SIG-M5 (cell line): ENCODE data around the gene DGCR6L.
"Not testable (repeated sequence)": the region's sequence is repeated elsewhere in the genome, so short reads cannot be mapped to it uniquely, and the experiment has no call there.

ENCODE experiments used
- DNase-seq: peaks from one replicate; lab custom pipeline; 2025; lab: John Stamatoyannopoulos, UW

DGCR6L gene

GRCh38 chr22:20291604-20292063, 28.2 kb downstream of the DGCR6L start:
- no peak for DNase-seq

GRCh38 chr22:20291249-20291586, 28.6 kb downstream of the DGCR6L start:
- no peak for DNase-seq

GRCh38 chr22:20290578-20291248, 29.1 kb downstream of the DGCR6L start:
- no peak for DNase-seq

- no peak for DNase-seq
Measured at GRCh38 chr22:20290045-20290392, 29.8 kb downstream of the DGCR6L start.

DNA sequence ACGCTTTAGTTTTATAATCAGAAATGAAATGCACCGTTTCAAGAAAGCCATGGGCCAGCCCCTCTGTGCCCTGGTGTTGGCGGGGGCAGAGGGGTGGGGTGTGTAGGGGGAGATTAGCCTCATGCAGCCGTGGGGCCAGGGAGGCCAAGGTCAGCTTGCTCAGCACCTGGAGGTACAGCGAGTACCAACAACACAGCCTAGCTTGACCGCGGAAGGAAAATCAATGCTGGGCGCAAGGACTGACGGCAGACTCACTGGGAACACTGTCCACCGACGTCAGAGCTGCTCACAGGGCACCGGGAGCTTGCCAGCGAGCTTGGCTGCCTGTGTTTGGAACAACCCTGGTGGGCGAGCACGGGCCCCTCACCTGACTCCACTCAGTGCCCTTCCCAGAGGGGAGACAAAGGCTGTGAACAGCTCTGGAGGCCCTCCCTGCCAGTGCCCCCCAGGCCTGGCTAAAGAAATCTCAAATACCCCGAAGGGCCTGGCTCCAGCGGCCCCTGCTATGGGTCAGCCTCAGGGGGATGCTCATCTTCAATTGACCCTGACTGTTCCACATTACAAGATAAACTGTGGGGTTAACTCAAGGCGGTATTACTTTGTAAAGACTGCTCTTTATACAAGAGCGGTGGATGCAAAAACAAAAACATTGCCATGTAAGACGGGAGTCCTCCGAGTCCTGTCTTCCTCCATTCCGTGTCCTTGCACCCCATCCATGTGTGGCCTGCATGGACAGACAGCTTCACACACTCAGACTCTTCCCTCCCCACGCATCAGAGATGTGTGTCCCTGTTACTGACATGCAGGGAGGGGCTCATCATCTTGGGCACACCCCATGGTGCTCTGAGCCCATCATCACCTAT, 30.4 kb downstream of the DGCR6L start:
- not testable (repeated sequence) for DNase-seq

DNA sequence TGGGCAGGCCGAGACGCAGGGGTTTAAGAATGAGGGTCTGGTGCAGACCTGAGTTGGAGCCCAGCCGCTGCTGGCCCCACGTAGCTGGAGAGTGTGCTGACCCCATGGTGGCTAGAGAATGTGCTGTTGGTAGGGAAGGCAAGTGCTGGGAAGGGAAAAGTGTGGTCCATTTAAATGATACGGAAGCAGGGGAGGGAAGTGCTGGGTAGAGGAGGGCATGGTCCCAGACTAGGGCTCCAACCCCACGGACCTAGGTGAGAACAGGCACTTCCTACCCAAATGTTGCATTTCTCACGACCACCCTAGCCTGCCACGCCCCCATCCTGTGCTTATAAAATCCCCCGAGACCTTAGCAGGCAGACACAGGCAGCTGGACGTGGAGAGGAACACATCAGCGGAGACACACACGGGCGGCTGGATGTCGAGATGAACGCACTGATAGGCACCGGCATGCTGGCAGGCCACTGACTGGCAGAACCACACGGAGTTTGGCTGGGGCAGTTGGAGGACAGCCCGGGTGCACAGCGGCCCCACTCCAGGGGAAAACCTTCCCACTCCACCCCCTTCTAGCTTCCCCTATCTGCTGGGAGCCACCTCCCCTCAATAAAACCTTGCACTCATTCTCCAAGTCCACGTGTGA, 33.0 kb downstream of the DGCR6L start:
- not testable (repeated sequence) for DNase-seq

GRCh38 chr22:20286312-20286660, 33.6 kb downstream of the DGCR6L start:
- not testable (repeated sequence) for DNase-seq

DNA sequence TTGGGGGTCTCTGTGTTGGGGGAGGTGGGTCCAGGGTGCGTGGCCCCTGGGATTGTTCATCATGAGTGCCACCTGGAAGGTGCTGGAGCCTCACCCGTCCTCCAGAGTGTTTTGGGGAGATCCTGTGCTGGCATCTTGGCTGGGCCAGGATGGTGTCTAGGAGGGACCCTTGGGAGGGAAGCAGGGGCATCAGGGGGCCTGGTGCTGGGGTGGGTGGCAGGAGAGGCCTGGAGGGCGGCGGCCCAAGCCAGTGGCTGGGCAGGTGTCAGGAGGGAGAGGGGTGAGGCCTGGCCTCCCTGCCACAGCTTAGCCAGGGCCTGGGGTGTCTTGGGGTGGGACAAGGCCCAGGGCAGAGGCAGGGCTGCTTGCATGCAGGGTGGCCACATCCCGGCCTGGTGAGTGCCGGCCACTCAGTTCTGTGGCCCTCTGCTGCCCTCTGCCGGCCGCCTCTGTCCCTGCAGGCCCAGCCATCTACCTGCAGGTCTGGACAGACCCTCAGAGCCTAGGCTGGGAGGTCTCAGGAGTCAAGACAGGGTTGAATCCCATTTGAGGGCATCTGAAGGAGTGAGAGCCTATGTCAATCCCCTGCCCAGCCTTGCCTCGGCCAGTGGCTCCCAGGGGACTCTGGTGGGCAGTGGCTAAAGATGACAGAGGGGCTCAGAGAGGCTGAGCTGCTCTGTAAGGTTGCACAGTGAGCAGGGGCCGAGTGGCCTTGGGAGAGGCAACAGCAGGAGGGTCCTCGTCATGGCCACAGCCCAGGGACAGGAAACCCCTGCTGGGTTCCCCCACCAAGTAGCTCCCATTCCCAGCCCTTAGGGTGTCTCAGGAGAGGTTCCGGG, 34.2 kb downstream of the DGCR6L start:
- not testable (repeated sequence) for DNase-seq

DNA sequence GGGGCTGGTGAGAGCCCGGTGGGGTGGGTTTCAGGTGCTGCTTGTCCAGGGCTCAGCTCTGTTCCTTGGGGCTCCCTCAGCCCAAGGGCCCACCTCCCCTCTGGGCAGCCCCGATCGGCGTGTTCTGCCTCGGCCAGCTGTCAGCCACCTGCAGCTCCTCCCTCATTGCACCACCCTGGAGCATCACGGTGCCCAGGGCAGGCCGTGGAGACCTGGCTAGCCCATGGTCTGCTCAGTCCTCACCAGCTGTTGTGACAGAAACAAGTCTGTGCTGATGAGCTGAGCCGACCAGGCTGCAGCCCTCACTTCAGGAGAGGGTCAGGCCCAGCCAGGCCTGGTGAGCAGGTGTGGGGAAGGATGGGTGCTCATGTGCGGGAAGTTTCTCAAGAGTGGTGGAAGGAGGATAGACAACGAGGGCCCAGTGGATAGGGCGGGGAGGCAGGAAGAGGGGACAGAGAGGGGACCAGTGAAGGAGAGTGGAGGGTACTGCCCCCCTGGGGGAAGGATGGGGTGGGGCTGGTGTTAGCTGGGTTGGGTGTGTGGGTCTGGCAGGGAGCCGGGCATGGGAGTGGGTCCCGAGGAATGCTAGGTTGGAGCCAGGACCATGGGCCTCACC, 35.3 kb downstream of the DGCR6L start:
- no peak for DNase-seq

DNA sequence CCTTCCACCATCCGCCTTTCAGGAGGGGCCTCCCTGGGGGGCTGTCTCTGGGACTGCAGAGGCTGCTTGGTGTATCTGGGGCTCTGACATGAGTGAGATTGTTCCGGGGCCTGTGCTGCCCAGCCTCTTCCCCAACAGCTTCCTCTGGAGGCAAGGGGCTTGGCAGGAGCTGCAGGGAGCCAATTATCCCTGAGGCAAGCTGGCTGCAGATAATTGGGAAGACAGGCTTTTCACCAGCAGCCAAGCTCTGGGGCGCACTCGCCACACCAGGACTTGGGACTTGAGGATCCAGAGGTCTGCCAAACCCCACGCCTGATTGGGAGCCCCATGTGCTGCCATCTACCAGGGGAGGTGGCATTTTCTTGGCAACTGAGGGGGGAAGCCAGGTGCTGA, 36.2 kb downstream of the DGCR6L start:
- no peak for DNase-seq

DNA sequence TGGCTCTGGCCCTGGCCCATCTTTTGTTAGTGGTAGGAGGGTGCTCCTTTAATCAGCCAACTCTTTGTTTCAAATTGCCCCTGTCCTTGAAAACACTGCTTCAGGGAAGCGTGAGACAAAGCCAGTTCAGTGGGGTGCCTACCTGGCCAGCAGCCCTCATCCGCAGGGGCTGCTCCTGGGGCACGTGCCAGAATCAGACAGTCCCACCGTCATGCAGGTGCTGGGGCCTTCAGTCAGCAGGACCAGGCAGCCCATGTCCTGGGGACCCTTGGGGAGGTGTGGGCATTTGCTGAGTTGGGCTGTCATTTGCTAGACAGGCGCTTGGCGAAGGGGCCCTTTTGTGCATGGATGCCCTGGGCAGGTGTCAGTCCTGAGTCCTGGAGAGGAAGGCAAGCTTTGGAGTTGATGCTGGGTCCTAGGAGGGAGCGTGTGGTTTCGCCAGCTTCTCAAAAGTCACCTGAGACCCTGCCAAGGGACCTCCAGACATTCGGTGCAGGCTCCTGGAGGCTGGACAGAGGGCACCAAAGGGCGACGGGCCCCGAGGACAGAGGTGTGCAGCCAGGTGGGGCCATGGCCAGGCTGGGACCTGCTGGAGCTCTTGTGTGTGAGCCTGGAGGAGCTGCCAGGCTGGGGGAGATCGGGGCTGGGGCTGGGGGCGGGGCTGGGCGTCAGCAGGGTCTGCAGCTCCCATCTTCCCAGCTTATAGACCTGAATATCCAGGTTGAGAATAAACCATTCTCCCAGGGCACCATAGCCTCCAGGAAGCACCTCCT, 36.8 kb downstream of the DGCR6L start:
- DNase-seq, result no peak

- no peak for DNase-seq
Measured at GRCh38 chr22:20281891-20282290, 38.0 kb downstream of the DGCR6L start.

- not testable (repeated sequence) for DNase-seq
Measured at GRCh38 chr22:20281473-20281872, 38.4 kb downstream of the DGCR6L start.

DNA sequence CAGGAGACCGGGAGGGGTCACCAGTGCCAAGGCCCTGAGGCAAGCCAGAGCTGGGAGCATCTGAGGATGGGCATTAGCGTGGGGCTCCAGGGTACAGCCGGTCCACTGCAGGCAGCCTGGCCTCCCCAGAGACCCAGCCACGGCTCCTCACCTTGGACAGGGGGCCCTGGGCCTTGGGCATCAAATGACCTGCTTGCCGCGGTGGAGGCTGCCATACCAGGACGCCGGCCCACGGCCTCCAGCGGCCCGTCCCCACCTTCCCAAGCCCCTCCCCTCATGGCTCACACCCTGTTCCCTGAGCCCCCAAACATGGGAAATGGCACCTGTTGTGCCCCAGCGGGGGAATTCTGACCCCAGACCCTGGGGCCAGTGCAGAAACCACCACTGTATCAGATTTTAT, 39.0 kb downstream of the DGCR6L start:
- no peak for DNase-seq

DNA sequence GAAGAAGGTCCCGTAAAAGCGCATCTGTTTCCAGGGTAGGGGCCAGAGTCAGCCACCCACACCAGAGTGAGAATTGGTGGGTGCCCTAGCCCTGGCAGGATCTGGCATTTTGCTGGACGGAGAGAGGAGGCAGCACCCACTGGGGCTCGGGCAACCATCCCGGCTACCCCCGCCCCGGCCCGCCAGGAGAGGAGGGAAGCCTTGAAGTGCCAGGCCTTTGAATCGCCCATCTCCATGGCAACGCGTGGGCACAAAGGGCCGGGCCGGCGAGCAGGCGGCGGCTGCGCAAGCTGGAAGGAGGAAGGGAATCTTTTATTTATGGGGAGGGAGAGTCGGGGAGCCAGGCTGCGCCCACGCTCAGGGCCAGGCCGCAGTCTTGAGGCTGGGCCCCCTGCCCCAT, 39.7 kb downstream of the DGCR6L start:
- DNase-seq, result not testable (repeated sequence)

- DNase-seq, result no peak
Measured at GRCh38 chr22:20279662-20280134, 40.2 kb downstream of the DGCR6L start.

DNA sequence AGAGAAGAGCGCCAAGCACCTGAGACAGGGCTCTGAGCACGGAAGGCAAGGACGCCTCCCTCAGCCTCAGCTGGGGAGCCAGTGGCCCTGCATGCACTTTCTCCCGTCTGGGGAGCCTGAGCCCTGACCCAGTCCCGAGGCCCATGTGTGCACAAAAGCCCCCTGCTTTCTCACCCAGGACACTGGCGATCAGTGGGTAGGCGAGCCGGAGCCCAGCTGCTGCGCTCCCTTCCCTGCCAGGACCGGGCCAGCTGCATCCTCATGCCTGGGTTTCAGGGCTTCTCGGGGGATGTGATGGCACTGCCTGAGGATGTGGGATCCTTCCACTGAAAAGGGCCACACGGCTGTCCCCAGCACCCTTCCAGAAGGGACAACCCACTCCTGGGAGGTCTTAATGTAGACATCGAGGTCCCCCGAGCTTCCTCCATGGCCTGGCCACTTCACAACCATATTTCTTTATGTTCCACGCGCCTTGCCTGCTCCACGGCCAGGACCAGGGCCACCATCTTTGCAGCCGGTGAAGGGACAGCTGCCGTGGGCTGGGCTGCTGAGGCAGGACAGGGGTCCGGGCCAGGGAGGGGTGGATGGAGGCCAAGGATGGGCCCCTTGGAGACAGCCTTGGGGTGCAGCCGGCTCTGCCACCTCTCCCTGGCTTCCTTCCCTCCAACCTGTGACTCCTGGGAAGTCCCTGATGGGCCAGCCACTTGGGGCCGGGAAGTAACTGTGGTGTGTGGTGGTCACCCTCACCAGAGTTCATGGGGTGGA, 41.0 kb downstream of the DGCR6L start:
- DNase-seq, result not testable (repeated sequence)

- not testable (repeated sequence) for DNase-seq
Measured at GRCh38 chr22:20277936-20278635, 41.8 kb downstream of the DGCR6L start.

DNA sequence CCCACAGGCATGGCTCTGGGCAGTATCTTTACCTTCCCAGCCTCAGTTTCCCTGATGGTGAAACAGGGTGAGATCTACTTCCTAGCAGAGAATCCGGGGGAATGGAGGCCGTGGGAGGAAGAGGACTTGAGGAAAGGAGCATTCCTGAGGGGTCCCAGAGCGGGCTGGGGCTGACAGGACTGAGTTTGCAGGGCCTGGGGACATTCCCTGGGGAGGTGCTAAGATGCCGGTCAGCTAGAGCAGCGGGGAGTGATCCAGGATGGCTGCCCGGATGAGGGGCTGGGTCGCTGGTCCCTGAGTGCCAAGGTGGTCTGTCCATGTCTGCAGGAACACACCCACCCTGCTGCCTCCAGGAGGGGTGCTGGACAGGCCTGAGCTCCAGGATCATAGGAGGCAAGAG, 43.4 kb downstream of the DGCR6L start:
- DNase-seq, result no peak
